Panc1 (cell line): Measurements from ENCODE around the gene PTRH2.

Experiments
- POLR2AphosphoS5 ChIP-seq: IDR thresholded peaks from 2 replicates; pipeline ENCODE4 v1.6.1; 2012; ENCODE audit warnings: mild to moderate bottlenecking, low read depth, low read length, moderate library complexity
- SIN3A ChIP-seq: IDR thresholded peaks from 2 replicates; pipeline ENCODE4 v1.6.1; 2012; ENCODE audit warnings: low read depth, mild to moderate bottlenecking, low read length, moderate library complexity, borderline replicate concordance; ENCODE audit not compliant: insufficient read depth
- TCF7L2 ChIP-seq: IDR thresholded peaks from 2 replicates; pipeline ENCODE4 v1.6.1; 2011; ENCODE audit warnings: mild to moderate bottlenecking, low read depth, low read length, inconsistent platforms
- TF ChIP-seq, protein P1 (sequence below): fragments of 450-650 bp; IDR thresholded peaks from 2 replicates; pipeline ENCODE4 v1.5.1; 2017; ENCODE audit warnings: mild to moderate bottlenecking
- TF ChIP-seq, protein P2 (sequence below), 2 experiments: IDR thresholded peaks; 2 replicates each; pipeline ENCODE4 v1.6.1; 2011 to 2012; ENCODE audit warnings: low read depth in 2 of 2, control low read depth in 1 of 2, low read length in 1 of 2, mild to moderate bottlenecking in 1 of 2, moderate library complexity in 1 of 2; ENCODE audit not compliant: insufficient read depth in 1 of 2

DNA sequence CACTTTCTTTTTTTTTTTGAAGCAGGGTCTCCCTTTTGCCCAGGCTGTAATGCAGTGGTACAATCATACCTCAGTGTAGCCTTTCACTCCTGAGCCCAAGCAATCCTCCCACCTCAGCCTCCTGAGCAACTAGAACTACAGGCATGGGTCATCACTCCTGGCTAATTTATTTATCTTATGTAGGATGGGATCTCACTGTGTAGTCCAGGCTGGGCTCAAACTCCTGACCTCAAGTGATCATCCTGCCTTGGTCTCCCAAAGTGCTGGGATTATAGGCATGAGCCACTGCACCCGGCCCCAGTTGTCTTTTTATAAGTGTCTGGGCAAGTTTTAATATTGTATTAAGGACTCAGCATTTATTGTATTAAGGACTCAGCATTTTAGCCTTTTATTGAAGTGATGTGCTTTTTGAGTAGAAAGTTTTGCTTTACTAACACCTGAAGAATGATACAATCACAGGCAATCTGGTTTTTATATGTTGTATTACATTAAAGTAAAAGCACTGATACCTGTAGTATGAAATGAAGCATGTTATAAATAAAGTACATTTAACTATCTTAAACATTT is 23.1 kb upstream of the PTRH2 start:
- TF ChIP-seq, protein P1, sequence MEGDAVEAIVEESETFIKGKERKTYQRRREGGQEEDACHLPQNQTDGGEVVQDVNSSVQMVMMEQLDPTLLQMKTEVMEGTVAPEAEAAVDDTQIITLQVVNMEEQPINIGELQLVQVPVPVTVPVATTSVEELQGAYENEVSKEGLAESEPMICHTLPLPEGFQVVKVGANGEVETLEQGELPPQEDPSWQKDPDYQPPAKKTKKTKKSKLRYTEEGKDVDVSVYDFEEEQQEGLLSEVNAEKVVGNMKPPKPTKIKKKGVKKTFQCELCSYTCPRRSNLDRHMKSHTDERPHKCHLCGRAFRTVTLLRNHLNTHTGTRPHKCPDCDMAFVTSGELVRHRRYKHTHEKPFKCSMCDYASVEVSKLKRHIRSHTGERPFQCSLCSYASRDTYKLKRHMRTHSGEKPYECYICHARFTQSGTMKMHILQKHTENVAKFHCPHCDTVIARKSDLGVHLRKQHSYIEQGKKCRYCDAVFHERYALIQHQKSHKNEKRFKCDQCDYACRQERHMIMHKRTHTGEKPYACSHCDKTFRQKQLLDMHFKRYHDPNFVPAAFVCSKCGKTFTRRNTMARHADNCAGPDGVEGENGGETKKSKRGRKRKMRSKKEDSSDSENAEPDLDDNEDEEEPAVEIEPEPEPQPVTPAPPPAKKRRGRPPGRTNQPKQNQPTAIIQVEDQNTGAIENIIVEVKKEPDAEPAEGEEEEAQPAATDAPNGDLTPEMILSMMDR = no peak
- no peak for TF ChIP-seq SIN3A
- no peak for TF ChIP-seq POLR2AphosphoS5
- TF ChIP-seq, protein P2, sequence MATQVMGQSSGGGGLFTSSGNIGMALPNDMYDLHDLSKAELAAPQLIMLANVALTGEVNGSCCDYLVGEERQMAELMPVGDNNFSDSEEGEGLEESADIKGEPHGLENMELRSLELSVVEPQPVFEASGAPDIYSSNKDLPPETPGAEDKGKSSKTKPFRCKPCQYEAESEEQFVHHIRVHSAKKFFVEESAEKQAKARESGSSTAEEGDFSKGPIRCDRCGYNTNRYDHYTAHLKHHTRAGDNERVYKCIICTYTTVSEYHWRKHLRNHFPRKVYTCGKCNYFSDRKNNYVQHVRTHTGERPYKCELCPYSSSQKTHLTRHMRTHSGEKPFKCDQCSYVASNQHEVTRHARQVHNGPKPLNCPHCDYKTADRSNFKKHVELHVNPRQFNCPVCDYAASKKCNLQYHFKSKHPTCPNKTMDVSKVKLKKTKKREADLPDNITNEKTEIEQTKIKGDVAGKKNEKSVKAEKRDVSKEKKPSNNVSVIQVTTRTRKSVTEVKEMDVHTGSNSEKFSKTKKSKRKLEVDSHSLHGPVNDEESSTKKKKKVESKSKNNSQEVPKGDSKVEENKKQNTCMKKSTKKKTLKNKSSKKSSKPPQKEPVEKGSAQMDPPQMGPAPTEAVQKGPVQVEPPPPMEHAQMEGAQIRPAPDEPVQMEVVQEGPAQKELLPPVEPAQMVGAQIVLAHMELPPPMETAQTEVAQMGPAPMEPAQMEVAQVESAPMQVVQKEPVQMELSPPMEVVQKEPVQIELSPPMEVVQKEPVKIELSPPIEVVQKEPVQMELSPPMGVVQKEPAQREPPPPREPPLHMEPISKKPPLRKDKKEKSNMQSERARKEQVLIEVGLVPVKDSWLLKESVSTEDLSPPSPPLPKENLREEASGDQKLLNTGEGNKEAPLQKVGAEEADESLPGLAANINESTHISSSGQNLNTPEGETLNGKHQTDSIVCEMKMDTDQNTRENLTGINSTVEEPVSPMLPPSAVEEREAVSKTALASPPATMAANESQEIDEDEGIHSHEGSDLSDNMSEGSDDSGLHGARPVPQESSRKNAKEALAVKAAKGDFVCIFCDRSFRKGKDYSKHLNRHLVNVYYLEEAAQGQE (IDR thresholded peaks at IDR 0.05; ENCODE audit: insufficient read depth in 1 of 2, low read depth in 2 of 2, low read length in 1 of 2) = no peak
- no peak for TF ChIP-seq TCF7L2
